Vagina (tissue), 2 donors: ENCODE results near the gene ACBD5. TPM values are rescaled to one million over a fixed set of nuclear protein-coding genes. Genes with fewer than 3 reads are reported as not detected.

Source experiments
- DNase-seq, 2 donors: peaks; one replicate each; pipeline ENCODE4 v3.0.0-alpha.2; 2017; ENCODE audit errors: extremely low spot score in 2 of 2
- H3K27ac ChIP-seq: fragments of 200-600 bp; sonication (generic); one replicate; pipeline ENCODE4 v1.5.1; 2019
- H3K27me3 ChIP-seq: fragments of 200-600 bp; sonication (generic); one replicate; pipeline ENCODE4 v1.5.1; 2019
- H3K36me3 ChIP-seq, 2 donors: fragments of 200-600 bp; sonication (generic); one replicate each; pipeline ENCODE4 v1.5.1; 2017 to 2019
- H3K4me1 ChIP-seq: fragments of 200-600 bp; sonication (generic); one replicate; pipeline ENCODE4 v1.5.1; 2019
- H3K4me3 ChIP-seq, 2 donors: fragments of 200-600 bp; sonication (generic); 1 replicate in 1 of 2; 2 replicates in 1 of 2; pipeline ENCODE4 v1.5.1; 2016 to 2019
- H3K9me3 ChIP-seq: fragments of 200-600 bp; sonication (generic); one replicate; pipeline ENCODE4 v1.5.1; 2019
- POLR2A ChIP-seq, 2 donors: fragments of 450-650 bp; IDR thresholded peaks; one replicate each; pipeline ENCODE4 v1.6.1; 2017; ENCODE audit warnings: antibody characterized with exemption in 2 of 2, mild to moderate bottlenecking in 2 of 2, moderate library complexity in 2 of 2
- POLR2AphosphoS5 ChIP-seq, 2 donors: sonication (generic); formaldehyde crosslinking; IDR thresholded peaks; one replicate each; pipeline ENCODE4 v1.9.0; 2017; ENCODE audit warnings: antibody characterized with exemption in 2 of 2, mild to moderate bottlenecking in 2 of 2, low read depth in 1 of 2; ENCODE audit not compliant: insufficient read depth in 1 of 2
- intact Hi-C: fragments of 100-400 bp; cut with DNase I; formaldehyde crosslinking; loops from one replicate; pipeline ENCODE4 v1.15.1; 2023
- small RNA-seq: library from RNA; depleted of rRNA; stranded (forward); fragments of <200 nt; gene quantifications from one replicate; pipeline ENCODE3, GENCODE V24; 2016
- total RNA-seq: library from RNA; depleted of rRNA; stranded (reverse); fragments of >200 nt; gene quantifications from one replicate; pipeline ENCODE4 v1.2.3, GENCODE V29; 2016
- TF ChIP-seq, protein P1 (sequence below), 3 experiments: fragments of 450-650 bp in 2 of 3; fragments of 200-600 bp in 1 of 3; sonication (generic) in 1 of 3; IDR thresholded peaks; one replicate each; pipeline ENCODE4 v1.5.1; 2017 to 2019; ENCODE audit warnings: antibody characterized with exemption in 3 of 3, mild to moderate bottlenecking in 2 of 3, moderate library complexity in 2 of 3

Gene ACBD5
- total RNA-seq, 1 donor from 2014 or later, result 12.3 TPM

DNA sequence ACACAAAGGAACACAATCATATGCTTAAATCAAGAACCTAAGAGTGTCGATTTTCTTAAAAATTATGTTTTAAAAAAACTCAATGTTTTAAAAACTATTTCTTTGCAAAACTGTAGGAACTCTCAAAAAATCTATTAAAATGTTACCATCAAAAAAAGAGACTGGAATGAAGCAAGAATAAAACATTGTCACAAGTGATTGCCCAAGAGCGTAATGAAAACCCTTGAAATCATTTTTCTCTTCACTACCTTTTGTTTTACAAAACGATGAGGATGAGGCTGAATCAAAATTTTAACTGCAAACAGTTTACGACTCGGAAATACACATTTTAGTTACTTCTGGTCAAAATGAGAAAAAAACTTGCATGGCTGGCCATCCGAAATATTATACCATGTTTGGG is 87.3 kb downstream of the ACBD5 start:
- intact Hi-C loops, result no loop called here
- H3K27ac ChIP-seq, result peak overlapping the region; percentile 100
- no peak for DNase-seq
- no peaks in the 10 kb centered on the region for H3K9me3 ChIP-seq
- no peaks in the 10 kb centered on the region for H3K36me3 ChIP-seq
- H3K4me3 ChIP-seq, result peak overlapping the region; percentile 55 to 84
- no peaks in the 10 kb centered on the region for H3K27me3 ChIP-seq
- peaks cover 52% of the 10 kb centered on the region for H3K4me1 ChIP-seq
- TF ChIP-seq, protein P1, sequence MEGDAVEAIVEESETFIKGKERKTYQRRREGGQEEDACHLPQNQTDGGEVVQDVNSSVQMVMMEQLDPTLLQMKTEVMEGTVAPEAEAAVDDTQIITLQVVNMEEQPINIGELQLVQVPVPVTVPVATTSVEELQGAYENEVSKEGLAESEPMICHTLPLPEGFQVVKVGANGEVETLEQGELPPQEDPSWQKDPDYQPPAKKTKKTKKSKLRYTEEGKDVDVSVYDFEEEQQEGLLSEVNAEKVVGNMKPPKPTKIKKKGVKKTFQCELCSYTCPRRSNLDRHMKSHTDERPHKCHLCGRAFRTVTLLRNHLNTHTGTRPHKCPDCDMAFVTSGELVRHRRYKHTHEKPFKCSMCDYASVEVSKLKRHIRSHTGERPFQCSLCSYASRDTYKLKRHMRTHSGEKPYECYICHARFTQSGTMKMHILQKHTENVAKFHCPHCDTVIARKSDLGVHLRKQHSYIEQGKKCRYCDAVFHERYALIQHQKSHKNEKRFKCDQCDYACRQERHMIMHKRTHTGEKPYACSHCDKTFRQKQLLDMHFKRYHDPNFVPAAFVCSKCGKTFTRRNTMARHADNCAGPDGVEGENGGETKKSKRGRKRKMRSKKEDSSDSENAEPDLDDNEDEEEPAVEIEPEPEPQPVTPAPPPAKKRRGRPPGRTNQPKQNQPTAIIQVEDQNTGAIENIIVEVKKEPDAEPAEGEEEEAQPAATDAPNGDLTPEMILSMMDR (IDR thresholded peaks at IDR 0.05), result no peak
- TF ChIP-seq POLR2AphosphoS5 (IDR thresholded peaks at IDR 0.05; ENCODE audit: insufficient read depth in 1 of 2, low read depth in 1 of 2) (no peak), POLR2A (IDR thresholded peaks at IDR 0.05) (no peak)

DNA sequence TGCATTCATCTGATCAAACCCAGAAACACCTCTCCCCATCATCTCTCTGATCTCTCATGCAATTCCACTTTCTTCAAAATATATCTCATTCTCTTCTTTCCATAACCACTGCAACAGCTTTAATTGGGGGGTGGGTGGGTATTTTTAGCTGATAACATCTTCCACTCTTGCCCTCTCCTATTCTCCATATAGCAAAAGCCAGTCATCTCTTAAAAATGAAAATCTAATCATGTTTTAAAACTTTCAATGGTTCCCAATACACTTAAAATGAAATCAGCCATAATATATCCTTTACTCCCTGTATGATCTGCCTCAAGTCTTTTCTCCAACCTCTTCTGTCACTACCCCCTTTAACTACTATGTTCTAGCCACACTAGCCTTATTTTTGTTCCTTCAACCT is 87.9 kb downstream of the ACBD5 start:
- intact Hi-C loops, result no loop called here
- Histone ChIP-seq H3K36me3 (peaks cover 0 to 6% of the 10 kb centered on the region in 2 donors), H3K27me3 (no peaks in the 10 kb centered on the region), H3K9me3 (no peaks in the 10 kb centered on the region), H3K27ac (no peak overlapping the region), H3K4me3 (peak overlapping the region; percentile 55 to 84), H3K4me1 (peaks cover 51% of the 10 kb centered on the region)
- DNase-seq, result no peak
- TF ChIP-seq, protein P1 (IDR thresholded peaks at IDR 0.05), result no peak
- no peak for TF ChIP-seq POLR2A (IDR thresholded peaks at IDR 0.05)
- no peak for TF ChIP-seq POLR2AphosphoS5 (IDR thresholded peaks at IDR 0.05; ENCODE audit: insufficient read depth in 1 of 2, low read depth in 1 of 2)

DNA sequence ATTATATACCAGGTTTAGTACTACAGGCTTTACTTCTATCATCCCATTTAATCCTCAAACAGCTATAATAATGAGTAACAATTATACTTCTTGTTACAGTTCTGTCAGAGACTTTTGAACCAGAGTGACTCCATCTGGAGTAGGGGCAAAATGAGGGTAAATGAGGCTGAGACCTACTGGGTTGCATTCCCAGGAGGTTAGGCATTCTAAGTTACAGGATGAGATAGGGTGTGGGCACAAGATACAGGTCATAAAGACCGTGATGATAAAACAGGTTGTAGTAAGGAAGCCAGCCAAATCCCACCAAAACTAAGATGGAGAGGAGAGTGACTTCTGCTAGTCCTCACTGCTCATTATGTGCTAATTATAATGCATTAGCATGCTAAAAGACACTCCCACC is 90.3 kb downstream of the ACBD5 start:
- H3K27ac ChIP-seq, result no peak overlapping the region
- TF ChIP-seq, protein P1 (IDR thresholded peaks at IDR 0.05), result no peak
- TF ChIP-seq POLR2AphosphoS5 (IDR thresholded peaks at IDR 0.05; ENCODE audit: insufficient read depth in 1 of 2, low read depth in 1 of 2) (no peak), POLR2A (IDR thresholded peaks at IDR 0.05) (no peak)
- intact Hi-C loops, result no loop called here
- H3K27me3 ChIP-seq, result no peaks in the 10 kb centered on the region
- DNase-seq, result no peak
- peaks cover 37% of the 10 kb centered on the region for H3K4me1 ChIP-seq
- H3K36me3 ChIP-seq, result peaks cover under 1 to 20% of the 10 kb centered on the region in 2 donors
- no peak overlapping the region for H3K4me3 ChIP-seq
- no peaks in the 10 kb centered on the region for H3K9me3 ChIP-seq

DNA sequence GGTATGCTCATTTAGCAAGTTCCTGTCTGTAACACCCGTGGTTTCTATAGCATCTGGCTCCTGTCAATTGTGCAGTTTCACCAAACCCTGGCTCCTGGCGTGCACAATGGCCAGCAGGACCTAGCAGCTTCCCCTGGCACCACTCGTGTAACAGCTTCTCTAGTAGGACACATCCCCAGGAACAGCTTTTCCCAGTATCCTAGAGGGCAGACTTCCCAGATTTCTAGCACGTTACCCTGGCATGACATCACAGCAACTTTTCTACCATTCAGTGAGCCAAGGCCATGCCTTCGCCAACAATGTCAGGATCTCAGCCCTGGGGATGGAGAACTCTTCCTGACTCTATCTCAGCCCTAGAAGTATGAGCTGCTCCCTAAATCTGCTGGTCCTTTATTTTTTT is 92.9 kb downstream of the ACBD5 start:
- H3K9me3 ChIP-seq, result no peaks in the 10 kb centered on the region
- H3K27ac ChIP-seq, result no peak overlapping the region
- DNase-seq, result no peak
- H3K36me3 ChIP-seq, result peaks cover 4 to 32% of the 10 kb centered on the region in 2 donors
- intact Hi-C loops, result no loop called here
- no peak overlapping the region for H3K4me3 ChIP-seq
- TF ChIP-seq POLR2A (IDR thresholded peaks at IDR 0.05) (no peak), POLR2AphosphoS5 (IDR thresholded peaks at IDR 0.05; ENCODE audit: insufficient read depth in 1 of 2, low read depth in 1 of 2) (no peak)
- TF ChIP-seq, protein P1 (IDR thresholded peaks at IDR 0.05), result no peak
- H3K4me1 ChIP-seq, result peaks cover 26% of the 10 kb centered on the region
- no peaks in the 10 kb centered on the region for H3K27me3 ChIP-seq

DNA sequence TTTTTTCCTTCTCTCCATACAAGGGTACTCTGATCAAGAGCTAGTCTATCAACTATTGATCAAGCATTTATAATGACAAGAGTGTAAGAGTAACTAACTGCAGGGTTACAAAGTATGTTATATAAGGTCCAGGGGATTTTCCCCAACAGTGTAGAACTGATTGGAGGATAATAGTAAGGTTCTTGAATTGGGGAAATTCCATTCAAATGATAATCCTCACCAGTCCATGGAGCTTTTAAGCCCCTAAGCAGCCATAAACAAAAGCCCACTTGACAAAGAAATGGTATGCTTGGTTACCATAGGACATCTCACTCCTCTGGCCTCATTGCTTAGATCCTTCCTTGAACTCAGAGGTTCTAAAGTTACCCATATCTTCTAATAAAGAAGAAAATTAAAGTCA is 94.7 kb downstream of the ACBD5 start:
- Histone ChIP-seq H3K27ac (no peak overlapping the region), H3K36me3 (peaks cover 4 to 46% of the 10 kb centered on the region in 2 donors), H3K4me3 (no peak overlapping the region), H3K27me3 (no peaks in the 10 kb centered on the region), H3K4me1 (peaks cover 14% of the 10 kb centered on the region), H3K9me3 (no peaks in the 10 kb centered on the region)
- TF ChIP-seq POLR2AphosphoS5 (IDR thresholded peaks at IDR 0.05; ENCODE audit: insufficient read depth in 1 of 2, low read depth in 1 of 2) (no peak), POLR2A (IDR thresholded peaks at IDR 0.05) (no peak)
- TF ChIP-seq, protein P1 (IDR thresholded peaks at IDR 0.05), result no peak
- DNase-seq, result no peak
- intact Hi-C loops, result no loop called here

Small RNA genes within 50 kb of the gene (small RNA-seq; reads per million reads assigned to genes)
- gene RNU2-24P (not detected), gene RNU7-12P (not detected)

Other genes with a start within 250 kb of the ACBD5 start
- gene ANKRD26, start 140.3 kb downstream of the ACBD5 start, total RNA-seq, result 8.8 TPM
- gene YME1L1, start 86.4 kb downstream of the ACBD5 start, total RNA-seq, result 44.9 TPM
- 8.3 TPM for gene MASTL, start 85.4 kb downstream of the ACBD5 start, total RNA-seq